ENCODE data around the gene PLPPR3. TPM values are rescaled to one million over a fixed set of nuclear protein-coding genes. Genes with fewer than 3 reads are reported as not detected.

Gene PLPPR3
- total and polyA plus RNA-seq, 9 of the 15 experiments (the other 6 are each of a cell fraction or from before 2014, with no cell fraction given), result 0.01 to 48.2 (median 8.6) TPM

- TF ChIP-seq DACH1 (IDR thresholded peaks at IDR 0.05; ENCODE audit: partially characterized antibody) (no peak), CHCHD3 (CRISPR knock-in tag; IDR thresholded peaks at IDR 0.05) (no peak), SFPQ (IDR thresholded peaks at IDR 0.05; ENCODE audit: low read depth, low read length) (no peak), PHTF2 (CRISPR knock-in tag; IDR thresholded peaks at IDR 0.05) (no peak), NR1H2 (CRISPR knock-in tag; IDR thresholded peaks at IDR 0.05) (no peak), L3MBTL2 (IDR thresholded peaks at IDR 0.05) (no peak), HLTF (IDR thresholded peaks at IDR 0.05) (no peak), ZNF134 (CRISPR knock-in tag; conservative IDR thresholded peaks at IDR 0.05) (no peak), ETV5 (CRISPR knock-in tag; IDR thresholded peaks at IDR 0.05; ENCODE audit: low read depth) (no peak), ARNT (IDR thresholded peaks at IDR 0.05) (no peak), ZNF175 (CRISPR knock-in tag; IDR thresholded peaks at IDR 0.05; ENCODE audit: low read depth) (no peak), CBFB (CRISPR knock-in tag; IDR thresholded peaks at IDR 0.05) (no peak), SETDB1 (IDR thresholded peaks at IDR 0.05; ENCODE audit: low read length) (no peak)
These were observed 9.6 kb downstream of the PLPPR3 start (continued) for GRCh38 chr19:812049-812746.

All from K562 (cell line).